HG03469 (cell line): ENCODE measurements around the gene ADARB2.
A peak's percentile ranks its signal among the peaks of the same experiment; 100 is the strongest.
"Not testable (repeated sequence)": the region's sequence is repeated elsewhere in the genome, so short reads cannot be mapped to it uniquely, and the experiment has no call there.

Experiments
- ATAC-seq: cut with Tn5 transposase; IDR thresholded peaks from one replicate; pipeline ENCODE4 v1.9.1; 2021; ENCODE audit warnings: mild to moderate bottlenecking, moderate library complexity, moderate number of reproducible peaks; ENCODE audit not compliant: unreplicated experiment

ADARB2 gene

DNA sequence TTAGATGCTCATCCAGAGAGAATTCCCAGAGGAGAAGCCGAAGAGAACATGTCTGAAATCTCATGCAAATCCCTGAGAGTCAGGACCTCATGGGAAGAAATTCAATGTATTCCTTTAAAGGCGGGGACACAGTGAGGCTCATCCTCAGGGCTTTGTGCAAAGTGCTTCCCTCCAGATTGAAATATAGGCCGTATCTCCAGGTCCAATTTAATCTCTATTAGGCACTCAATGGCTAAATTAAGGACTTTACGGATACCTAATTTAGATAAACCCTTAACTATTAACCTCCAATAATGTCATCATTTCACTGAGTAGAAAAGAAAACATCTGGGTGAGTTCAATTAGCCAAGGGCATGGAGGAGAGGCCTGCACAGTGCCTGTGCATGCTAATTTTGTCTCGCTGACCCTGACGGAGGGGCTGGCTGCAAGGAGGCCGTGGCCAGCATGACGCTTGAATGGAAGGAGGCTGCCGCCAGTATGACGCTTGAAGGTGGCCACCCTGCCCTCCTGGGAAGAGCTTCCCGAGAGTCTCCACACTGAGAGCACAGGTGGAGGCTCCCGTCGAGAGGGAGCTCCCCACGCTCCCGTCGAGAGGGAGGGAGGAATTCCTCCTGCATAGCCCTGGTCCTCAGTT lies 287.6 kb downstream of the ADARB2 start:
- no peak for ATAC-seq

DNA sequence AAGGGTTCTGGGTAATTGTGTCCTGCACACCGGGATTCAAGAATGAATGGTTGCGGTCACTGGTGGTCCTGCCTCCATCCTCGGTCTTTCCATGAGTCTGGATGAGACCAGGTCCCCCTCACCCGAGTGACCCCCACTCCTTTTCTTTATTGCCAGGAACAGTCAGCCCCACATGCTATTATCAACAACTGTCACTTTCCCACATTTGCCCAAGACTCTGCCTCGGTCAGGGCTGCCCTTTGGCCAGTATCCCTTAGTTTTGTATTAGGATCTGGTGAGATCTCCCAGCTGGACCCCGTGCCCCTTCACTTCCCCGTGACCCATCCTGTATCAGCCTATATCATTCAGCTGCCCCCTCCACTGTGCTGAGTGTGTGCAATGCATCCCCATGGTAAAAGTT lies 288.3 kb downstream of the ADARB2 start:
- ATAC-seq: no peak

DNA sequence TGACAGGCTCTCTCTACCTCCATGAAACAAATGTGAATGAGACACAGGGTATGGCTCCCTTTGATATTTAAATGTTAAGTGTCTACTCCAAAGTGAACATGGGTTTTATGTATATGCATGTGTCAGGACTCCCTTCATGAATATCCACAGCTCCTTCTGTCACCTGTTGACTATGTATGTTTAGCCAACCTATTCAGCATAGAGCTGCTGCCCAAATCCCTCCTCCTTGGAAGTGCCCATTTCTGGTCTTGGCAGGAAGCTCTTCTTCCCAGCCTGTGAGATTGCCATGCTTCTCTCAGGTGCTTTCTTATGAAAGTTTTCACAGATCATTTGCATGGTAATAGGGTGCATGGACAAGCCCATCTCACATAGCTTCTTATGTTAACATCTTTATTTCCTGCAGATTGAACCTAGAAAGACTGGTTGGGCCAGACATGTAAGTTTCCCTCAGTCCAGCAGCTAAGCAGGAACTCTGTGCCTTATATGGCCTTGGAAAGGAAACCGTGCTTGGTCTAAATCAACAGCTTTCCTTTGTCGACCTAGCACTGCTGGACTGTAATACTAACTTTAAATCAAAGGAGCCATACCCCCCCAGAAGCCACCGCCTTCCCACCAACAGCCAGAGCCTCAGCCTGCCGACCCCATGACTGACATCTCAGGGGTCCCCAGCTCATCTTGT lies 288.9 kb downstream of the ADARB2 start:
- ATAC-seq: no peak

DNA sequence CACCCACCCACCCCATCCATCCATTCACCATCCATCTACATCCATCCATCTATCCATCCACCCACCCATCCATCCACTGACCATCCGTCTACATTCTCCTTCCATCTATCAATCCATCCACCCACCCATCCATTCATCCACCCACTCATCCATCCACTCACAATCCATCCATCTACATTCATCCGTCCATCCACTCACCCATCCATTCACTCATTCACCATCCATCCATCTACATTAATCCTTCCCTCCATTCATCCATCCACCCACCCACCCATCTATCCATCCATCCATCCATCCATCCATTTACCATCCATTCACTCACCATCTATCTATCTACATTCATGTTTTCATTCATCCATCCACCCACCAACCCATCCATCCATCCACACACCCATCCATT lies 292.5 kb downstream of the ADARB2 start:
- ATAC-seq: no peak

DNA sequence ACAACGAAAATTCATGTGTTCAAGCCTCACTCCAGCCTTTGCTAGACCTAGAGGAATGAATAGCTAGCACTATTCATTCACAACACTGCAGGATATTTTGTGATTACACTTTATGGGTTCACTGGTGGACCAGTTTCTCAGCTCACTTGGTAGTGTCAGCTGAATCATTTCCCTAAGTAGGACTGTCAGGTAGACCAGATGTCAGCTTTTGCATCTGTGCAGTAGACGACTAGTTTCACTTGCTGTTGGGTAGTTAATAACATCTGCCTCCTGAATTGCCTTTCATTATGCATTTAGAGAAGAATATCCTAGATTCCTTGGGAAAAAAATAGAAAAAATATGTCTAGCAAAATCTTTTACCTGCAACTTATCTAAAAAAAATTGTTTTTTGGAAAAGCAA lies 296.4 kb downstream of the ADARB2 start:
- ATAC-seq: no peak

DNA sequence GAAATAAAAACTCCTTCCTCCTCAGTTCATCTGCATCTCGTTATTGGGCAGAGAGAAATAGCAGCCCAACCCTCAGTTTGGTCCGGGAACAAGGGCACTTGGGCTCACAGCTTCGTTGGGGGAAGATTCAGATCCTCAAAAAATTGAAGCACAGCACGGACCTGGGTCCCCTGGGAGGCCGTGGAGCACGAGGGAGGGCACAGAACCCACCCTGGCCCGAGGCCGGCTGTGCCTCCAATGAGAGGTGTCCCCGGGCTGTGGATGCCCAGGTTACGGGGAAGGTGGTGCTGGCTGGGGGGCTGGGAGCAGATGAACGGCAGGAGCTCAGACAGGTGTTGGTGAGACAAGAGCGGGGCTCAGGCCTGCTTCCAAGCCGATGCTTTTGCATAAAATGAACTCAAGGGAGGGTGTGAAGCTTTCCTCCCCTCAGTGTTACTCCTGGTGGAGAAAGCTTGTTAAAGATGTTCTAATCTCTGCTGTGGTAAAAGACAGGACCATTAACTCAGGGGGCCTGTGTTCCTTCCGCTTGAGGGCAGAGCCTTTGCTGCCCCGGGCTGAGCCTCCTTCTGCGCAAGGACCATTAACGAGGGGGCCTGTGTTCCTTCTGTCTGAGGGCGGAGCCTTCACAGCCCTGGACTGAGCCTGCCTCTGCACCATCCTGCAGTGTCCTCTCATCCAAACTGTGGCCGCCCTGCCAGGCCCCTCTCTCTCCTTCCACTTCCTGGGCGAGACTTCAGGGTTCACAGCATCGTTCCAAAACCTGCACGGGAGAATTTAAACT lies 302.2 kb downstream of the ADARB2 start:
- no peak for ATAC-seq

DNA sequence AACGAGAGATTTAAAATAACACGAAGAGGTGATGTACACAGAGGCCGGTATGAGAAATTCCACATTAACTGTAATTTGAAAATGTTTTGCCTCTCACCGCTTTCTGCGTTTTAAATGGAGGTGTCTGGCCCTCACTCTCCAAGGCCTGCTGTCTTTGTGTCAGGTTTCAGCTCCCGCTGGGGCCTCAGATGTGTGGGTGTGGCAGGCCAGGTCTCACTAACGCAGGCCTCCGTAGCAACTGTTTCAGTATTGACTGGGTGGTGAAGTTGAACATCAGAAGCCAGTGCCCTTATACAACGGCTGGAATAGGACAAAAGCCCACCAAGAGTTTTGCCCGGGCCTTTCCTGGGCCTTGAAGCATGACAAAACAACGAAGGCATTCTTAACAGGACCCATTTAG lies 303.1 kb downstream of the ADARB2 start:
- no peak for ATAC-seq

DNA sequence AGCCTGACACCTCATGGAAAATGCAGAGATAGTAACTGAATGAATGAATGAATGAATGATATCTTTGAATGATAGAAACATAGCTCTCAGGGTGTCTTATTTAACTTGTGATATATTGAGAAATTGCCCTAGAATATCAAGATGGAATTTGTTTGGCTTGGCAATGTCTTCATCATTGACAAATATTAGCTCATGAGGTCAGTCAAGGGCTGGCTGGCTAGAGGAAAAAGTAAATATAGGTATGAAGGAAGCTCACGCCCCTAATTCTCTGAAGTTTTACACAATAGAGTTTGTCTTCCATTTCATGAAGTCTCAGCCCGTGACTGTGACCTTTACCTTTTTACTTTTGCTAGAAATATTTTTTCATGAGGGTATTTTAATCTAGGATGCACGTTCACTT lies 305.2 kb downstream of the ADARB2 start:
- no peak for ATAC-seq

DNA sequence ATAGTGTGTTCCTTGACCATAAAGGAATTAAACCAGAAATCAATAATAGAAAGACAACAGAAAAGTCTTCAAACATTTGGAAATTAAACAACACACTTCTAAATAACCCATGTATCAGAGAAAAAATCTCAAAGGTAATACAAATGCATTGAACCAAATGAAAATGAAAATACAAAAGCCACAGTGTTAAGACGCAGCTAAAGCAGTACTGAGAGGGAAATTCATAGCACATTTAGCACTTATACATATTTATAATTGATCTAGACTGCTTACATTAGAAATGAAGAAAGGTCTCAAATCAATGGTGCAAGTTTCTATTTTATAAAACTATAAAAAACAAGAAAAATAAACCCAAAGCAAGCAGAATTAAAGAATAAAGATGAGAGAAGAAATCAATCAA lies 306.1 kb downstream of the ADARB2 start:
- ATAC-seq: no peak

DNA sequence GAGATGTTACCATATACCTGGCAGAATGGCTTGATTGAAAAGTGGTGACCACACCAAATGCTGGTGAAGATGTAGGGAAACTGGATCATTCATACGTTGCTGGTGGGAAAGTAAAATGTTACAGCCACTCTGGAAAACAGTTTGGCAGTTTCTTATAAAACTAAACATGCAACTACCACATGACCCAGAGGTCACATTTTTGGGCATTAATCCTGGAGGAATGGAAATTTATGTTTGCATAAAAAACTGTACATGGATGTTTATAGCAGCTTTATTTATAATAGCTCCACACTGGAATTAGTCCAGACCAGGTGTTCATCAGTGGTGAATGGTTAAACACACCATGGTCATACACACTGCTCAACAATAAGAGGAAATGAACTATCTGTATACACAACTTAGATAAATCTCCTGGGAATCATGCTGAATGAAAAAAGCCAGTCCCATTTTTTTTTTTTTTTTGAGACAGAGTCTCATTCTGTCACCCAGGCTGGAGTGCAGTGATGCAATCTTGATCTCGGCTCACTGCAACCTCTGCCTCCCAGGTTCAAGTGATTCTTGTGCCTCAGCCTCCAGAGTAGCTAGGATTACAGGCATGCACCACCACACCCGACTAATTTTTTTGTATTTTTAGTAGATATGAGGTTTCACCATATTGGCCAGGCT lies 309.7 kb downstream of the ADARB2 start:
- ATAC-seq: not testable (repeated sequence)

DNA sequence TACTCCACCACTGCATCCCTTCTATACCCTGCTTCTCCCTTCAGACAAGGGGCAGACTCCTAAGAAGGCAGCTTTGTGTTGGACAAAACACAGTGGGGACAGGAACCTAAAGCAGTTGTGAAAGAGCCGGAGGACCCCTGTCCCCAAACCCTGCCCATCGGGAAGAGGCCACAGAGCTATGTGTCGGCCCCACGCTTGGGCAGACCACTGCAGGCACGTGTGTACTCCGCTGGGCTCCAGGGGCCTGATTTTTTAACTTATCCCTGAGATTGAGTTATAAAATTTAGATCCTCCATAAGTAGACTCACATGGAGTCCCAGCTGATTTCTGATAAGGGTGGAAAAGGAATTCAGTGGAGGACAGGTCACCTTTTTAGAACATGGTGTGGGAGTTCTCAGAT lies 310.5 kb downstream of the ADARB2 start:
- ATAC-seq: no peak

DNA sequence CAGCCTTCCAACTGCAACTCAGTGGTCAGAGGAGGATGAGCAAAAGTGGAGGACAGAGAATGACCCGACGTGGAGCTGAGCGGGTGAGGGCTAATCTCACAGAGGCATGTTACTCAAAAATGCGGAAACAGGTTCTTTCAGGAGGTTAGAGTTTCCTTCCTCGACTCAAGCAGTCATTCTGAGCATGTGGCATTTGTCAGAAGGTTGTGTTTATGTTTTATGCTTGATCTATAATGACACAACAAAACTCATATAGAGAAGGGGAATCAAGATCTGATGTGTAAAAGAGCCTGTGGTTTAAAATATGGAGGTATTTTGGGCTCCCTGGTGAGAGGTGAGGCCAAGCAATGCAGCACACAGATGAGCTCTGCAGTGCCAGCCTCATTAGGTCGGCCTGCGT lies 311.4 kb downstream of the ADARB2 start:
- peak; percentile 64 for ATAC-seq

DNA sequence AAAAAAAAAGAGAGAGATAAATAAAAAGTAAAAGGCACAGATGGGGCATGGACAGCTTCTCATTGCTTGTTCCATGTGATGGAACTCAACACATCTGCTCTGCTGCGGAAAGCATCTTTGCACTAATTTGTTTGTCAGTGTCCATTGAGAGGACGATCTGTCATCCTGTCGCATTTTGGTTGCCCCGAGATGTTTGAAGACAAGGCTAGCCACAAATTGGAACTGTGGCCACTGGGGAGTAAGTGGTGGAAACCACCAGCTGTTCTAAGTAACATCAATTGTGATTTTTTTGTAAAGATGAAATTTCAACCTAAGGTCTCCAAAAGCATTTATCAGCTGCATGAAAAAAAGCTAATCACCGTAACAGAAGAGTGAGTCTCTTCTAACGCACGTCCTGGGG lies 312.7 kb downstream of the ADARB2 start:
- ATAC-seq: no peak

DNA sequence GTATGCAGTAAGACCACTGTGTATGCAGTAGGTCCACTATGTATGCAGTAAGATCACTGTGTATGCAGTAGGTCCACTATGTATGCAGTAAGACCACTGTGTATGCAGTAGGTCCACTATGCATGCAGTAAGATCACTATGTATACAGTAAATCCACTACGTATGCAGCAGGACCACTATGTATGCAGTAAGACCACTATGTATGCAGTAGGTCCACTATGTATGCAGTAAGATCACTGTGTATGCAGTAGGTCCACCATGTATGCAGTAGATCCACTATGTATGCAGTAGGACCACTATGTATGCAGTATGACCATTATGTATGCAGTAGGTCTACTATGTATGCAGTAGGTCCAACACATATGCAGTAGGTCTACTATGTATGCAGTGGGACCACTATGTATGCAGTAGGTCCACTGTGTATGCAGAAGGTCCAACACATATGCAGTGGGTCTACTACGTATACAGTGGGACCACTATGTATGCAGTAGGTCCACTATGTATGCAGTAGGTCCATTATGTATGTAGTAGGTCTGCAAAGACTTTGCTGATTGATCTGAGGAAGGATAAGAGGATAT lies 313.6 kb downstream of the ADARB2 start:
- ATAC-seq: no peak

DNA sequence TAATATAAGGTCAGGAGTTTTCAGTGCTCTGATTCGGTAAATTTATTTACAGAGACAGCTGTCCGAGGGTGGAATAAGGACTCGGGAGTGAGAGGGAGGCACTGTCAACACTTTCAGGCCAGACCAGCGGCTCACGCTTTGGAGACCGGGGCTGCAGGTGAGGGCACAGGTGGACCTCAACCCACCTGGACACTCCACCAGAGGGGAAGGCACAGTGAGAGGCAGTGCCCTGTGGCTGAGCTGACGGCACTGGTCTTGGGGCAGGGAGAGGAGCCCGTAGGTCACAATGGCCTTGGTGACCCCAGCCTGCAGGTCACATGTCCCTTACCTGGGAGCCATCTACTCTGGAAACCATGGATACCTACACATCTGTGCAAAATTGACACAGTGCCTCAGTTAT lies 315.1 kb downstream of the ADARB2 start:
- no peak for ATAC-seq

DNA sequence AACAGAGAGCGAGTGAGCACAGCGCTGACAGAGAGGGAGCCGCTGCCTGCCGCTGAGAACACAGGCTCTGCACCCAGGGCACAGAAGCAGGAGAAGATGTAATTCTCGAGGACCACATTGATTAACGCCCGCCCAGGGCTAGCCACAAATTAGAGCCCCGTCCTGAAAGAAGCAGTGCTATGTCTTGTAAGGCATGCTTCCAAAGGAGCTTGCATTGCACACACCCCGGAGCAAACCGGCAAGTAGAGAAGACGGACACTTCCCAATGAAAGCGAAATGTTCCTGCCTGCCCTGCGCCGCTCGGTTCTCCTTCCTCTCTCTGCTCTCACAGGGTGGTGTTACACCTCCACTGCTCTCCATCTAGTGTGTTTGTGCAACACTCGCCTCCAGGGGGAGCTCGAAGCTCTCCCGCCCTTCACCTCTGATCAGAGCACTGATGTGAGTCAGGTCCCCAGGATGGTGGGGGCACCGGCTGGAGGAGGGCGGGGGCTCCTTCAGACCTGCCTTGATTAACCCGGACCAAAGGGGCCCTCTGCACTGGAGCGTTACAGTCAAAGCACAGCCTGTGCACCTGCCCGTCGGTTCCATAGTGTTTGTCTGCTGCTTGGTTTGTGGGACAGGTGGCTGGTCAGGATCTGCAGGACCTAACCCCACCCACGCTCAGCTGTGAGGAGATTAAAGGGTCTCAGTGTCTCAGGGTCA lies 316.5 kb downstream of the ADARB2 start:
- peak; percentile 82 for ATAC-seq

DNA sequence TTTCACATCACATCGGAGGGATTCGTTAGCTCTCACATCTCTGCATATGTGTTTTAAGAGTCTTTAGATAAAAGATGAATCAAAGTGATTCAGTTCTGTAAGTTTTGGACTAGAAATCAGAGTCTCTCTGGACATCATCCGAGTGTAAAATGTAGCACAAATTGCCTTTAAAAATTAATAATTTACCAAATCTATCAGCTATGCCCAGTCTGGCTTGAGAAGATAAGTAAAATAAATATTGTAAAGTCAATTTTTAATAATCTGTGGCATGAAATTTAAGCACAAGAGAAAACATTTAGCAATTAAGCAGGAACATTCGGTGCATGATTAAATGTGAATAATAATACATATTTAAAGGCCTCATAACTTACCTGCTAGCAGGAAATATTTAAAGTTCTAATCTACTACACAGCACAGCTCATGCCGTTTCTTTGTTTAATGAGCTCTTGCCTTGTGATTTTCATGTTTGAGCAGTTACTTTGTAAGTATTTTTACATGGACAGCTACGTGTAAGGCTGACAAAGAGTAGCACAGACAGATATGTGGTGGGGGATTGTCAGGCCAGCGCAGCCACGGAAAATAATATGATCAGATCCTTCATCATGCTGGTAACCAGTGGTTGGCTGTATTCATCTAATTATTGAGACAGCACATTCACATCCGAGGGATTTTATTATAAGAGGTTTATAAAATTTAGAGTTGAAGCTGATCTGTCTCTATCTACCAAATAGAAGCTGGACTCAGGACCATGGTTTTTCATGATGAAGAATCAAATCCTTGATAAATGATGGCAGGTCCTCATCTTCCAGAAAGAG lies 317.3 kb downstream of the ADARB2 start:
- no peak for ATAC-seq

DNA sequence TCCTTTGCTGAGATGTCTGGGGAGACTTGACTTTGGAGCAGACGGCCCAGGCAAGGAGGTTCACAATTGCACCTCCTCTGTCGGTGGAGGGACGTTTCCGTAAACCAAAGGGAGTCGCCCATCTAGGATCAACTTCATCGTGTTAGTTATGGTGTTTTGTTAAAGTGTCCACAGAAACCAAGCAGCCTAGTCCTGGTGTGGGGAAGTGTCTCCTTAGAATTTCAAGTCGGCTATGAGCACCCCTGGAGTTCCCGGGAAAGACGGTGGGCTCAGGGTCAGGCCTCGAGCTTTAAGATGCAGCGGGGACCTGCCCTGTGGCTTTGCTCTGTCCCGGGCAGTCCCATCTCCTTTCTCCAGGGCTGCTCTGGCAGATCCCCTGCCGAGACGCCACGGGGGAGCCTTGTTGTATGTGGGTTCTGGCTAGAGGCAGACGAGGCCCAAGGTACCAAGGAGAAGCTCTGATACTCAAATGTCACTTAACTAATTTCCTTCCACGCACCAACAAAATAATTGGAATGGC lies 319.2 kb downstream of the ADARB2 start:
- no peak for ATAC-seq

DNA sequence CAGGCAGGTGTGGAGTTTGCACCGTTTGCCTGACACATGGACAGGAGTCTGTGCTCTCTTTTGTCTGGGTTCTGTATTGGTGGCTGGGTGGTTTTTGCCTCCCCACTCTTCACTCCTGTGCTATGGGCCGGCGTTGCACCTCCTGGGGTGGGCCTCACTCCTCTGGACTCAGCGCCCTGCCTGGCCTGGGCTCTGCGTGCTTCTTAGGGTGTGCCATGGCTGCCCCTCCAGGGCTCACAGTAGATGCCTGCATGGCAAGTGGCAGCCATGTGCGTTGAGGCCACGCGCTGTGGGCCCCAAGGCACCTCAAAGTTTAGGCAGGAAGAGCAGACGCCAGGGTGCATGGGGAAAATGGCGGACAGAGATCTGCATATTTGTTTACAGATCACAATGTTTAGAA lies 319.8 kb downstream of the ADARB2 start:
- no peak for ATAC-seq
